Neural progenitor cell (in vitro differentiated cells): Measurements from ENCODE around the gene PRDM16. TPM values are rescaled to one million over a fixed set of nuclear protein-coding genes. Genes with fewer than 3 reads are reported as not detected.

Experiments
- DNase-seq: peaks from one replicate; pipeline ENCODE4 v3.0.0-alpha.2; 2016; ENCODE audit warnings: low spot score
- H2AFZ ChIP-seq: fragments of 200-600 bp; sonication (generic); replicated peaks from 2 replicates; pipeline ENCODE4 v1.6.1; 2016; ENCODE audit warnings: antibody characterized with exemption
- H3F3A ChIP-seq: fragments of 200-600 bp; sonication (generic); 2 replicates; pipeline ENCODE4 v1.6.1; 2016; ENCODE audit warnings: antibody characterized with exemption, low read depth
- H3K27ac ChIP-seq: fragments of 200-600 bp; sonication (generic); 2 replicates; pipeline ENCODE4 v1.5.1; 2016; ENCODE audit warnings: mild to moderate bottlenecking
- H3K27me3 ChIP-seq: fragments of 200-600 bp; sonication (generic); 2 replicates; pipeline ENCODE4 v1.6.1; 2016; ENCODE audit warnings: mild to moderate bottlenecking, moderate library complexity
- H3K36me3 ChIP-seq: fragments of 200-600 bp; sonication (generic); 2 replicates; pipeline ENCODE4 v1.5.1; 2016
- H3K4me1 ChIP-seq: fragments of 200-600 bp; sonication (generic); 2 replicates; pipeline ENCODE4 v1.6.1; 2016; ENCODE audit warnings: mixed run types
- H3K4me2 ChIP-seq: fragments of 200-600 bp; sonication (generic); 2 replicates; pipeline ENCODE4 v1.6.1; 2016
- H3K4me3 ChIP-seq: fragments of 200-600 bp; sonication (generic); 2 replicates; pipeline ENCODE4 v1.5.1; 2016
- H3K79me2 ChIP-seq: fragments of 200-600 bp; sonication (generic); 2 replicates; pipeline ENCODE4 v1.6.1; 2016; ENCODE audit warnings: low read depth
- H3K9ac ChIP-seq: fragments of 200-600 bp; sonication (generic); 2 replicates; pipeline ENCODE4 v1.6.1; 2016
- H3K9me3 ChIP-seq: fragments of 200-600 bp; sonication (generic); 2 replicates; pipeline ENCODE4 v1.5.1; 2016; ENCODE audit warnings: low read depth
- H4K20me1 ChIP-seq: fragments of 200-600 bp; sonication (generic); 2 replicates; pipeline ENCODE4 v1.6.1; 2016; ENCODE audit warnings: low read depth
- H3K27ac Mint-ChIP-seq: 3 replicates; pipeline ENCODE4 v1.8.0; 2021; ENCODE audit warnings: mixed read lengths
- H3K27me3 Mint-ChIP-seq: 2 replicates; pipeline ENCODE4 v1.8.0; 2022; ENCODE audit warnings: low read depth, mild to moderate bottlenecking, inconsistent platforms, moderate library complexity, mixed read lengths; ENCODE audit not compliant: insufficient read depth
- H3K36me3 Mint-ChIP-seq: 3 replicates; pipeline ENCODE4 v1.8.0; 2021; ENCODE audit warnings: mixed read lengths
- H3K4me1 Mint-ChIP-seq: 3 replicates; pipeline ENCODE4 v1.8.0; 2021; ENCODE audit warnings: mixed read lengths
- H3K4me3 Mint-ChIP-seq: 3 replicates; pipeline ENCODE4 v1.8.0; 2021; ENCODE audit warnings: mild to moderate bottlenecking, moderate library complexity, mixed read lengths
- H3K9me3 Mint-ChIP-seq: 3 replicates; pipeline ENCODE4 v1.8.0; 2020; ENCODE audit warnings: mixed read lengths
- CTCF ChIP-seq: fragments of 200-600 bp; sonication (generic); IDR thresholded peaks from 2 replicates; pipeline ENCODE4 v1.5.1; 2017; ENCODE audit warnings: antibody characterized with exemption, mild to moderate bottlenecking
- EZH2 ChIP-seq: fragments of 200-600 bp; sonication (generic); IDR thresholded peaks from 2 replicates; pipeline ENCODE4 v1.6.1; 2017; ENCODE audit warnings: antibody characterized with exemption, mild to moderate bottlenecking, moderate library complexity
- EZH2phosphoT487 ChIP-seq: fragments of 200-600 bp; sonication (generic); IDR thresholded peaks from 2 replicates; pipeline ENCODE4 v1.6.1; 2017; ENCODE audit warnings: antibody characterized with exemption
- total RNA-seq: library from RNA; depleted of rRNA; stranded (reverse); fragments of >200 nt; gene quantifications from 2 replicates; pipeline ENCODE4 v1.2.3, GENCODE V29; 2015; ENCODE audit warnings: low replicate concordance

PRDM16 gene
- total RNA-seq, 1 donor from 2014 or later, result 1.9 TPM

GRCh38 chr1:3337798-3338724, 269.1 kb downstream of the PRDM16 start:
- Histone ChIP-seq H3K27me3 (no peaks in the 10 kb centered on the region), H2AFZ (no peak overlapping the region), H3K27ac (no peak overlapping the region), H3K36me3 (no peaks in the 10 kb centered on the region), H3K9me3 (peaks cover 2% of the 10 kb centered on the region), H3K9ac (no peak overlapping the region), H4K20me1 (no peaks in the 10 kb centered on the region), H3K4me2 (no peak overlapping the region), H3K4me1 (no peaks in the 10 kb centered on the region), H3K4me3 (no peak overlapping the region), H3K79me2 (no peaks in the 10 kb centered on the region), H3F3A (peaks cover 10% of the 10 kb centered on the region)
- Mint-ChIP-seq H3K27me3 (peaks cover 9% of the 10 kb centered on the region), H3K36me3 (peaks cover 5% of the 10 kb centered on the region), H3K27ac (peak overlapping the region; percentile 48), H3K4me3 (no peak overlapping the region), H3K9me3 (peaks cover 11% of the 10 kb centered on the region), H3K4me1 (peaks cover 22% of the 10 kb centered on the region)
- no peak for DNase-seq
- TF ChIP-seq CTCF, result no peak
- TF ChIP-seq EZH2, result no peak
- no peak for TF ChIP-seq EZH2phosphoT487

DNA sequence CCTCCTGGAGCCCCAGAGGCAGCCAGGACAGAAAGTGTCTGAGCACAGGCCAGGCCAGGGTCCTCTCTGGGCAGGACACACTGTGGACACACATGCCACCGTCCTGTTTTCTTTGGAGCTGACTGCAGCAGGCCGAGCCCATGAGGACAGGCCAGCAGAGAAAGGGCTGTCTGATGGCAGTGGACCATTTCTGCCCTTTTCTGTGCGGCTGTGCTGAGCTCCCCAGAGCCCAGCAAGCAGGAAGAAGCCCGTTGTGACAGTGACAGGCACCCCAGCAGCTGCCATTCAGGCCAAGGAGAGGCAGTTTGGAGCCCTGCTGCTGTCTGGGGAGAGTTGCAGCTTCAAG, 269.7 kb downstream of the PRDM16 start:
- H3K27ac Mint-ChIP-seq, result no peak overlapping the region
- no peaks in the 10 kb centered on the region for H3K4me1 ChIP-seq
- H3K27ac ChIP-seq, result no peak overlapping the region
- peaks cover 5% of the 10 kb centered on the region for H3K36me3 Mint-ChIP-seq
- H3K36me3 ChIP-seq, result no peaks in the 10 kb centered on the region
- H3K9me3 ChIP-seq, result peaks cover 6% of the 10 kb centered on the region
- H3F3A ChIP-seq, result peaks cover 10% of the 10 kb centered on the region
- H3K27me3 ChIP-seq, result no peaks in the 10 kb centered on the region
- H3K9me3 Mint-ChIP-seq, result peaks cover 16% of the 10 kb centered on the region
- peaks cover 9% of the 10 kb centered on the region for H3K27me3 Mint-ChIP-seq
- H4K20me1 ChIP-seq, result no peaks in the 10 kb centered on the region
- H2AFZ ChIP-seq, result no peak overlapping the region
- peaks cover 22% of the 10 kb centered on the region for H3K4me1 Mint-ChIP-seq
- no peak overlapping the region for H3K4me3 Mint-ChIP-seq
- no peak overlapping the region for H3K9ac ChIP-seq
- H3K4me3 ChIP-seq, result no peak overlapping the region
- DNase-seq, result no peak
- no peaks in the 10 kb centered on the region for H3K79me2 ChIP-seq
- no peak overlapping the region for H3K4me2 ChIP-seq
- TF ChIP-seq CTCF (no peak), EZH2phosphoT487 (no peak), EZH2 (no peak)

DNA sequence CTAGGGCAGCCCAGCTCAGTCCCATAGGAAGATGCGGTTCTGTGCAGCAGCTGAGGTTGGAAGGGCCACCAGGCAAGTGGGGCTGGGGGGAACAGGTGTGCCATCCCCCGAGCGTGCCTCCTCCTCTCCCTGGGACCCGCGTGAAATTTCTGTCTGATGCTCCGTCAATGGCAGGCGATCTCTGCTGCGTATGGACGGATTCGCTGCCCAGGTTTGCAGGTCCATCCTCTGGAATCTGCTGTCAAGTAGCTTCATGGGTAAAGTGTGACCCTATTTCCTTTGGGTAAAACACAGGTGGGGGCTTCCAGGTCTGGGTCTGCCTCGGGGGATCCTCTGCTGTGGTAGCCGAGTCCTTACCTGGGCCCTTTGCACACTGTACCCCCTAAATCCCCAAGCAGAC, 270.9 kb downstream of the PRDM16 start:
- peaks cover 10% of the 10 kb centered on the region for H3K27me3 Mint-ChIP-seq

More for the DNA sequence above, 270.9 kb downstream of the PRDM16 start:
- H3K79me2 ChIP-seq, result no peaks in the 10 kb centered on the region
- Mint-ChIP-seq H3K27ac (no peak overlapping the region), H3K36me3 (peaks cover 12% of the 10 kb centered on the region), H3K4me3 (no peak overlapping the region), H3K4me1 (peaks cover 19% of the 10 kb centered on the region), H3K9me3 (peaks cover 27% of the 10 kb centered on the region)
- H3K4me2 ChIP-seq, result no peak overlapping the region
- no peaks in the 10 kb centered on the region for H3K36me3 ChIP-seq
- DNase-seq, result no peak
- no peaks in the 10 kb centered on the region for H3K27me3 ChIP-seq
- H3K4me1 ChIP-seq, result no peaks in the 10 kb centered on the region
- H3K9me3 ChIP-seq, result peaks cover 6% of the 10 kb centered on the region
- peaks cover 10% of the 10 kb centered on the region for H3F3A ChIP-seq
- no peaks in the 10 kb centered on the region for H4K20me1 ChIP-seq
- H3K27ac ChIP-seq, result no peak overlapping the region
- TF ChIP-seq CTCF (no peak), EZH2 (no peak), EZH2phosphoT487 (no peak)
- H2AFZ ChIP-seq, result no peak overlapping the region
- H3K9ac ChIP-seq, result no peak overlapping the region
- no peak overlapping the region for H3K4me3 ChIP-seq
